Suppressor macrophage (primary cell): Measurements from ENCODE around the gene CAPNS2.
"Not testable (repeated sequence)": the region's sequence is repeated elsewhere in the genome, so short reads cannot be mapped to it uniquely, and the experiment has no call there.

Experiments used
- DNase-seq, 4 experiments: peaks; one replicate each; pipeline ENCODE4 v3.0.0-alpha.2; 2020 to 2022

CAPNS2 gene

GRCh38 chr16:55568207-55568606 lies 1.7 kb downstream of the CAPNS2 start:
- DNase-seq = no peak

- peak; percentile 38 to 81 (median 62) for DNase-seq
Measured at GRCh38 chr16:55569025-55569424, 2.5 kb downstream of the CAPNS2 start.

GRCh38 chr16:55570159-55570558 lies 3.7 kb downstream of the CAPNS2 start:
- no peak for DNase-seq

GRCh38 chr16:55571191-55571897 lies 4.9 kb downstream of the CAPNS2 start:
- DNase-seq = no peak

- no peak for DNase-seq
Measured at GRCh38 chr16:55572439-55572838, 6.0 kb downstream of the CAPNS2 start.

GRCh38 chr16:55574811-55575210 lies 8.3 kb downstream of the CAPNS2 start:
- peak in 2 of 4 experiments; percentile 52 to 53 for DNase-seq

GRCh38 chr16:55575496-55575895 lies 9.0 kb downstream of the CAPNS2 start:
- no peak for DNase-seq

- no peak for DNase-seq
Measured at GRCh38 chr16:55576384-55576783, 9.9 kb downstream of the CAPNS2 start.

- DNase-seq = peak; percentile 41 to 80 (median 70)
Measured at GRCh38 chr16:55577887-55578286, 11.4 kb downstream of the CAPNS2 start.

- DNase-seq = no peak
Measured at GRCh38 chr16:55585631-55586030, 19.1 kb downstream of the CAPNS2 start.

- DNase-seq = no peak
Measured at GRCh38 chr16:55588799-55589198, 22.3 kb downstream of the CAPNS2 start.

GRCh38 chr16:55592306-55592705 lies 25.8 kb downstream of the CAPNS2 start:
- DNase-seq = peak in 2 of 4 experiments; percentile 11 to 41

GRCh38 chr16:55597928-55598327 lies 31.4 kb downstream of the CAPNS2 start:
- no peak for DNase-seq

- DNase-seq = no peak
Measured at GRCh38 chr16:55605754-55606336, 39.4 kb downstream of the CAPNS2 start.

GRCh38 chr16:55613613-55614335 lies 47.3 kb downstream of the CAPNS2 start:
- no peak for DNase-seq

GRCh38 chr16:55615071-55615470 lies 48.6 kb downstream of the CAPNS2 start:
- DNase-seq = no peak

- not testable (repeated sequence) for DNase-seq
Measured at GRCh38 chr16:55615670-55616069, 49.2 kb downstream of the CAPNS2 start.
